ENCODE measurements around the gene MAP4K4.

The MAP4K4 gene

DNA sequence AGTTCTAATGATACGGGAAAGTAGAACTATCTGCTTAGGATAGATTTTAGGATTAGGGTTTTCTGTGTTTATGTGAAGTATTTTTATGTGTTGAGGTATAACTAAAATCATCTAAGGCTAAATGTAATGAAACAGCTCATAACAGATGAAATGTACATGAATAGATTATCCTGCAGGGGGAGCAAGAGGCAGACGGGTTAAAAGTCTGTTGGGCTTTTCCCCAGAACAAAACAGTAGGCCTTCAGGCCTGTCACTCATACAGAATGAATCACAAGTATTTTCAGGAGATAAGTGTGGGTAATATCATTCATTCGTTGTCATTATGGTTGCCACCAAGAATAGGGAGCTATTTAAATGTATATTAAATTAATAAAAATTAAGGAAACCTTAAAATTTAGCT, 186.4 kb downstream of the MAP4K4 start:
- H3K4me3 ChIP-seq (ENCODE audit: low read length) = no peak overlapping the region
- DNase-seq (ENCODE audit: low read depth) = peak; percentile 78
- TF ChIP-seq, protein P1, sequence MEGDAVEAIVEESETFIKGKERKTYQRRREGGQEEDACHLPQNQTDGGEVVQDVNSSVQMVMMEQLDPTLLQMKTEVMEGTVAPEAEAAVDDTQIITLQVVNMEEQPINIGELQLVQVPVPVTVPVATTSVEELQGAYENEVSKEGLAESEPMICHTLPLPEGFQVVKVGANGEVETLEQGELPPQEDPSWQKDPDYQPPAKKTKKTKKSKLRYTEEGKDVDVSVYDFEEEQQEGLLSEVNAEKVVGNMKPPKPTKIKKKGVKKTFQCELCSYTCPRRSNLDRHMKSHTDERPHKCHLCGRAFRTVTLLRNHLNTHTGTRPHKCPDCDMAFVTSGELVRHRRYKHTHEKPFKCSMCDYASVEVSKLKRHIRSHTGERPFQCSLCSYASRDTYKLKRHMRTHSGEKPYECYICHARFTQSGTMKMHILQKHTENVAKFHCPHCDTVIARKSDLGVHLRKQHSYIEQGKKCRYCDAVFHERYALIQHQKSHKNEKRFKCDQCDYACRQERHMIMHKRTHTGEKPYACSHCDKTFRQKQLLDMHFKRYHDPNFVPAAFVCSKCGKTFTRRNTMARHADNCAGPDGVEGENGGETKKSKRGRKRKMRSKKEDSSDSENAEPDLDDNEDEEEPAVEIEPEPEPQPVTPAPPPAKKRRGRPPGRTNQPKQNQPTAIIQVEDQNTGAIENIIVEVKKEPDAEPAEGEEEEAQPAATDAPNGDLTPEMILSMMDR (IDR thresholded peaks at IDR 0.05; ENCODE audit: insufficient read depth, low read depth, low read length, missing control alignments) = peak; percentile 72

DNA sequence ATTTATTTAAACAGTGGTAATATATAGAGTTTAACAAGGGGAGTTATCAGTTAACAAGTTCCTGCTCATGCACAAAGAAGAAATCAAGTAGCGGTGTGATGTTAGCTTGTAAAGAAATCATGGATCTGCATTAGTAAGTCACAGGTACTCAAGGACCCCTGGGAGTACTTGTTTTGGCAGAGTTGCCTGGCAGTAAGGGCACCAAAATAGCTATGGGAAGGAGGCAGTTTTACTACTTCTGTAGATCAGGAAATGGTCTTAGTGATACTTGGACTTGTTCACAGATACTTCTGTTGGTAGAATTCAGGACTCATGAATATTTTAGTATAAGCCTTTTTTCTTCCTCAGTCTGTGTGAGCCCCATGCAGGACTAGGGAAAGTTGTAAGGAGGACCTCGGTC, 186.9 kb downstream of the MAP4K4 start:
- DNase-seq (ENCODE audit: low read depth) = no peak
- TF ChIP-seq, protein P1 (IDR thresholded peaks at IDR 0.05; ENCODE audit: insufficient read depth, low read depth, low read length, missing control alignments) = no peak
- no peak overlapping the region for H3K4me3 ChIP-seq (ENCODE audit: low read length)

DNA sequence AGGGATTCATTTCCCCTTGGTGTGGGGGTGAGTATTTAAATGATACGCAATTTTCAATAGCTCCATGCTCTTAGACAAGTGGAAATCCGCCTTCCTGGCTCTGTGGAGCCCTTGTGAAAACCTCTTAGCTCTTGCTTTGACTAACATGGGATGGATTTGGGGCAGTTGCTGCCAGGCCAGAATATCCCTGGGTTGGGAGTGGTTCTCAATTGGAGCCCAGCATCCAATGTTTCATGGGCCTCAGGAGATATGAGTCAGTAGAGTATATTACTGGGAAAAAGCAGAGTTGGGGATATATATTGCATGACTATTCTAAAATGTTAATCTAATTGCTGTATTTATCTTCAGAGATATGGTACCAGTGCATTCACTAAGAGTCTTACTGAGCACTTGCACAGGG, 189.8 kb downstream of the MAP4K4 start:
- TF ChIP-seq, protein P1 (IDR thresholded peaks at IDR 0.05; ENCODE audit: insufficient read depth, low read depth, low read length, missing control alignments) = no peak
- H3K4me3 ChIP-seq (ENCODE audit: low read length) = no peak overlapping the region
- DNase-seq (ENCODE audit: low read depth) = no peak

DNA sequence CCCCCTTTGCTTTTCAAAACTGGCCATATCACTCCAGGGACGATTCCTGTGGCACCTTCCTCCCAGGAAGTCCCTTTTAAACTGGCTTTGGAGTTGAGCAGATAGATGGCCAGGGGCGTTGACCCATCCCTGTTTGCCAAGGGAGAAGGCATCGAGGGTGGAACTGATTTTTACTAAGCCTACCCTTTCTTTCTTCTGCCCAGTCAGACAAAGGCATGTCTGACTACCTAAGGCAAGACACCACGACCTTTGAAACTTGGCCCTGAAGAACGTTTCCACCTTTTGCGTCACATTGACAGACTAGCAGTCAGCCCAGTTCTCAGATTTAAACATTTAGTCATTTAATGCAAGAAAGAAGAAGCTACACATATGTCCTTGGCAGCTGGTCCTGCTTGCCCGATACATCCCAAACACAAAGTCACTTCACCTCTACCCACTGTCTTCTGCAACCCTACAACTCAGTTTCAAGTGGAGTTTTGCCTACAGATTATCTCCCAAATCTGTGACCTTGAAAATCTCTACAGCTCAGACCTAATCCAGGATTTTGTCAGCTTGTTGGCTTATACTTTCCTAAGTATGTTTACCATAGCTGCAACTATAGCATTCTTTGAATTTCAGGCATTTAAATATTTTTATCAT, 192.1 kb downstream of the MAP4K4 start:
- no peak overlapping the region for H3K4me3 ChIP-seq (ENCODE audit: low read length)
- DNase-seq (ENCODE audit: low read depth) = no peak
- TF ChIP-seq, protein P1 (IDR thresholded peaks at IDR 0.05; ENCODE audit: insufficient read depth, low read depth, low read length, missing control alignments) = no peak

DNA sequence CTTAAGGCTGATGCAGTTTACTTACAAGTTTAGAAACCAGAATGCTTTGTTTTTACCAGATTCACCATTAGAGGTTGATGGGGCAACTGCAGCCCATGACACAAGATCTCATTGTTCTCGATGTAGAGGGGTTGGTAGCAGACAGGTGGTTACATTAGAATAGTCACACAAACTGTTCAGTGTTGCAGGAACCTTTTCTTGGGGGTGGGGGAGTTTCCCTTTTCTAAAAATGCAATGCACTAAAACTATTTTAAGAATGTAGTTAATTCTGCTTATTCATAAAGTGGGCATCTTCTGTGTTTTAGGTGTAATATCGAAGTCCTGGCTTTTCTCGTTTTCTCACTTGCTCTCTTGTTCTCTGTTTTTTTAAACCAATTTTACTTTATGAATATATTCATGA, 194.9 kb downstream of the MAP4K4 start:
- DNase-seq (ENCODE audit: low read depth) = no peak
- TF ChIP-seq, protein P1 (IDR thresholded peaks at IDR 0.05; ENCODE audit: insufficient read depth, low read depth, low read length, missing control alignments) = no peak
- no peak overlapping the region for H3K4me3 ChIP-seq (ENCODE audit: low read length)

DNA sequence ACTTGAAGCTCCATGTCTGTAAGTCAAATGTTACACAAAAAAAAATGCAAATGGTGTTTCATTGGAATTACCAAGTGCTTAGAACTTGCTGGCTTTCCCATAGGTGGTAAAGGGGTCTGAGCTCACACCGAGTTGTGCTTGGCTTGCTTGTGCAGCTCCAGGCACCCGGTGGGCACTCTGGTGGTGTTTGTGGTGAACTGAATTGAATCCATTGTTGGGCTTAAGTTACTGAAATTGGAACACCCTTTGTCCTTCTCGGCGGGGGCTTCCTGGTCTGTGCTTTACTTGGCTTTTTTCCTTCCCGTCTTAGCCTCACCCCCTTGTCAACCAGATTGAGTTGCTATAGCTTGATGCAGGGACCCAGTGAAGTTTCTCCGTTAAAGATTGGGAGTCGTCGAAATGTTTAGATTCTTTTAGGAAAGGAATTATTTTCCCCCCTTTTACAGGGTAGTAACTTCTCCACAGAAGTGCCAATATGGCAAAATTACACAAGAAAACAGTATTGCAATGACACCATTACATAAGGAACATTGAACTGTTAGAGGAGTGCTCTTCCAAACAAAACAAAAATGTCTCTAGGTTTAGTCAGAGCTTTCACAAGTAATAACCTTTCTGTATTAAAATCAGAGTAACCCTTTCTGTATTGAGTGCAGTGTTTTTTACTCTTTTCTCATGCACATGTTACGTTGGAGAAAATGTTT, 196.3 kb downstream of the MAP4K4 start:
- no peak for DNase-seq (ENCODE audit: low read depth)

More for the DNA sequence above, 196.3 kb downstream of the MAP4K4 start:
- TF ChIP-seq, protein P1 (IDR thresholded peaks at IDR 0.05; ENCODE audit: insufficient read depth, low read depth, low read length, missing control alignments) = no peak
- no peak overlapping the region for H3K4me3 ChIP-seq (ENCODE audit: low read length)
